Activated CD8-positive, alpha-beta T cell treated with anti-CD3 and anti-CD28 coated beads for 36 hours (primary cell): ENCODE results near the gene SLIT3. TPM values are rescaled to one million over a fixed set of nuclear protein-coding genes. Genes with fewer than 3 reads are reported as not detected.

Experiments
- ATAC-seq: fragments of 200-7000 bp; cut with Tn5 transposase; one replicate; pipeline ENCODE4 v1.10.0; 2021; ENCODE audit warnings: mild to moderate bottlenecking, moderate library complexity
- CTCF ChIA-PET: fragments of 350-600 bp; sonication (Branson Sonifier 250); formaldehyde crosslinking; loops from one replicate; lab custom pipeline; 2021; ENCODE audit warnings: antibody characterized with exemption; lab: Charles Lee
- POLR2A ChIA-PET: fragments of 350-600 bp; sonication (Branson Sonifier 250); formaldehyde crosslinking; loops from one replicate; lab custom pipeline; 2021; ENCODE audit warnings: antibody characterized with exemption; lab: Charles Lee
- DNase-seq: peaks from one replicate; pipeline ENCODE4 v3.0.0-alpha.2; 2020
- H3K27ac Mint-ChIP-seq: one replicate; pipeline ENCODE4 v1.8.0; 2021; ENCODE audit warnings: mild to moderate bottlenecking, mixed read lengths
- H3K27me3 Mint-ChIP-seq: one replicate; pipeline ENCODE4 v1.8.0; 2021; ENCODE audit warnings: mixed read lengths
- H3K36me3 Mint-ChIP-seq: one replicate; pipeline ENCODE4 v1.8.0; 2021; ENCODE audit warnings: low read depth, mixed read lengths
- H3K4me1 Mint-ChIP-seq: one replicate; pipeline ENCODE4 v1.8.0; 2021; ENCODE audit warnings: low read depth, mixed read lengths
- H3K4me3 Mint-ChIP-seq: one replicate; pipeline ENCODE4 v1.8.0; 2021; ENCODE audit warnings: mild to moderate bottlenecking, moderate library complexity, mixed read lengths
- H3K9me3 Mint-ChIP-seq: one replicate; pipeline ENCODE4 v1.8.0; 2021; ENCODE audit warnings: mixed read lengths
- CTCF ChIP-seq: fragments of 200-600 bp; IDR thresholded peaks from one replicate; pipeline ENCODE4 v1.8.0; 2022; ENCODE audit warnings: antibody characterized with exemption, mild to moderate bottlenecking
- intact Hi-C: fragments of 100-400 bp; cut with micrococcal nuclease; formaldehyde crosslinking; loops from one replicate; pipeline ENCODE4 v1.10.0; 2022
- total RNA-seq, 2 experiments: library from RNA; stranded (reverse); gene quantifications; one replicate each; pipeline ENCODE4 v1.2.3, GENCODE V29; 2021

SLIT3 gene
- total RNA-seq, 2 experiments from 2014 or later = 0.69 to 0.74 TPM

GRCh38 chr5:169133531-169133930 is 167.4 kb downstream of the SLIT3 start:
- no peak overlapping the region for H3K27ac Mint-ChIP-seq
- no peak for ATAC-seq
- ChIA-PET CTCF (no interaction called here), POLR2A (interaction anchor here (0.6 kb wide), 1 partner anchor 739 kb away, joined by 3 read pairs; no protein-coding TSS in a partner anchor)
- DNase-seq = no peak
- H3K36me3 Mint-ChIP-seq = no peaks in the 10 kb centered on the region
- TF ChIP-seq CTCF = no peak
- no peaks in the 10 kb centered on the region for H3K4me1 Mint-ChIP-seq
- intact Hi-C loops = no loop called here
- no peaks in the 10 kb centered on the region for H3K27me3 Mint-ChIP-seq
- H3K9me3 Mint-ChIP-seq = no peaks in the 10 kb centered on the region
- no peak overlapping the region for H3K4me3 Mint-ChIP-seq

GRCh38 chr5:169132302-169132660 is 168.7 kb downstream of the SLIT3 start:
- no peak for TF ChIP-seq CTCF
- DNase-seq = no peak
- Mint-ChIP-seq H3K27me3 (no peaks in the 10 kb centered on the region), H3K4me3 (no peak overlapping the region), H3K27ac (no peak overlapping the region), H3K9me3 (no peaks in the 10 kb centered on the region), H3K36me3 (no peaks in the 10 kb centered on the region), H3K4me1 (no peaks in the 10 kb centered on the region)
- POLR2A ChIA-PET = no interaction called here
- intact Hi-C loops = no loop called here
- ATAC-seq = no peak
- CTCF ChIA-PET = no interaction called here

GRCh38 chr5:169131616-169132301 is 169.2 kb downstream of the SLIT3 start:
- no peak for ATAC-seq
- no peaks in the 10 kb centered on the region for H3K9me3 Mint-ChIP-seq
- H3K36me3 Mint-ChIP-seq = no peaks in the 10 kb centered on the region
- no peak overlapping the region for H3K4me3 Mint-ChIP-seq
- no peak for DNase-seq
- TF ChIP-seq CTCF = no peak
- no peak overlapping the region for H3K27ac Mint-ChIP-seq
- intact Hi-C loops = no loop called here
- H3K4me1 Mint-ChIP-seq = no peaks in the 10 kb centered on the region
- POLR2A ChIA-PET = no interaction called here
- CTCF ChIA-PET = no interaction called here
- H3K27me3 Mint-ChIP-seq = no peaks in the 10 kb centered on the region

GRCh38 chr5:169128679-169129078 is 172.3 kb downstream of the SLIT3 start:
- DNase-seq = no peak
- Mint-ChIP-seq H3K4me3 (no peak overlapping the region), H3K36me3 (no peaks in the 10 kb centered on the region), H3K4me1 (no peaks in the 10 kb centered on the region), H3K27me3 (no peaks in the 10 kb centered on the region), H3K27ac (no peak overlapping the region), H3K9me3 (no peaks in the 10 kb centered on the region)
- intact Hi-C loops = no loop called here
- ChIA-PET POLR2A (no interaction called here), CTCF (no interaction called here)
- no peak for TF ChIP-seq CTCF
- ATAC-seq = no peak

GRCh38 chr5:169127431-169127830 is 173.5 kb downstream of the SLIT3 start:
- DNase-seq (no peak), ATAC-seq (no peak)
- intact Hi-C loops = no loop called here
- H3K27ac Mint-ChIP-seq = no peak overlapping the region
- no peaks in the 10 kb centered on the region for H3K36me3 Mint-ChIP-seq
- no peaks in the 10 kb centered on the region for H3K9me3 Mint-ChIP-seq
- CTCF ChIA-PET = no interaction called here
- H3K4me3 Mint-ChIP-seq = no peak overlapping the region
- no peaks in the 10 kb centered on the region for H3K4me1 Mint-ChIP-seq
- H3K27me3 Mint-ChIP-seq = no peaks in the 10 kb centered on the region
- POLR2A ChIA-PET = no interaction called here
- TF ChIP-seq CTCF = no peak
